Skeletal muscle cell (primary cell): ENCODE measurements around the gene NOPCHAP1.

Experiments used
- DNase-seq: peaks from one replicate; pipeline ENCODE4 v3.0.0-alpha.2; 2010; ENCODE audit warnings: low read depth
- H3K4me3 ChIP-seq: 2 replicates; pipeline ENCODE4 v1.5.1; 2011; ENCODE audit warnings: low read depth, mild to moderate bottlenecking, control low read depth, low read length, moderate library complexity

The NOPCHAP1 gene

GRCh38 chr12:105013892-105014291 is 27.8 kb downstream of the NOPCHAP1 start:
- no peak for DNase-seq
- H3K4me3 ChIP-seq: no peak overlapping the region

- H3K4me3 ChIP-seq: no peak overlapping the region
- DNase-seq: no peak
These were observed 28.5 kb downstream of the NOPCHAP1 start for GRCh38 chr12:105014603-105015002.

- H3K4me3 ChIP-seq: no peak overlapping the region
- DNase-seq: no peak
These were observed 29.4 kb downstream of the NOPCHAP1 start for GRCh38 chr12:105015543-105015942.

GRCh38 chr12:105018012-105018411 is 31.9 kb downstream of the NOPCHAP1 start:
- no peak for DNase-seq
- H3K4me3 ChIP-seq: no peak overlapping the region

- no peak for DNase-seq
These were observed 32.7 kb downstream of the NOPCHAP1 start for GRCh38 chr12:105018776-105019175.

GRCh38 chr12:105020241-105020962 is 34.3 kb downstream of the NOPCHAP1 start:
- H3K4me3 ChIP-seq: no peak overlapping the region
- DNase-seq: no peak

More at GRCh38 chr12:105018776-105019175, 32.7 kb downstream of the NOPCHAP1 start:
- H3K4me3 ChIP-seq: no peak overlapping the region

- no peak for DNase-seq
- no peak overlapping the region for H3K4me3 ChIP-seq
These were observed 38.8 kb downstream of the NOPCHAP1 start for GRCh38 chr12:105024928-105025327.

GRCh38 chr12:105025890-105026289 is 39.8 kb downstream of the NOPCHAP1 start:
- DNase-seq: peak; percentile 45
- H3K4me3 ChIP-seq: no peak overlapping the region

- no peak for DNase-seq
- H3K4me3 ChIP-seq: no peak overlapping the region
These were observed 40.3 kb downstream of the NOPCHAP1 start for GRCh38 chr12:105026411-105026810.

- no peak overlapping the region for H3K4me3 ChIP-seq
- no peak for DNase-seq
These were observed 45.0 kb downstream of the NOPCHAP1 start for GRCh38 chr12:105030820-105031807.

- no peak for DNase-seq
- no peak overlapping the region for H3K4me3 ChIP-seq
These were observed 46.7 kb downstream of the NOPCHAP1 start for GRCh38 chr12:105032703-105033357.

GRCh38 chr12:105033851-105034250 is 47.7 kb downstream of the NOPCHAP1 start:
- no peak for DNase-seq
- H3K4me3 ChIP-seq: no peak overlapping the region
